Mucosa of descending colon (tissue), 3 donors: ENCODE measurements around the gene TEDC2. TPM values are rescaled to one million over a fixed set of nuclear protein-coding genes. Genes with fewer than 3 reads are reported as not detected.
"Not testable (repeated sequence)": the region's sequence is repeated elsewhere in the genome, so short reads cannot be mapped to it uniquely, and the experiment has no call there.

Experiments used
- ATAC-seq: fragments of 200-7000 bp; cut with Tn5 transposase; one replicate; pipeline ENCODE4 v1.9.1; 2020; ENCODE audit warnings: mild to moderate bottlenecking, moderate library complexity
- DNase-seq, 3 donors: peaks; one replicate each; pipeline ENCODE4 v3.0.0-alpha.2; 2020
- H3K36me3 ChIP-seq: fragments of 200-600 bp; one replicate; pipeline ENCODE4 v1.8.0; 2021; ENCODE audit warnings: low read depth, mild to moderate bottlenecking
- H3K4me1 ChIP-seq: fragments of 200-600 bp; one replicate; pipeline ENCODE4 v1.8.0; 2021; ENCODE audit warnings: low read depth, mild to moderate bottlenecking
- H3K4me3 ChIP-seq: fragments of 200-600 bp; one replicate; pipeline ENCODE4 v1.8.0; 2021; ENCODE audit warnings: mild to moderate bottlenecking
- H3K9me3 ChIP-seq: fragments of 200-600 bp; one replicate; pipeline ENCODE4 v1.8.0; 2021; ENCODE audit warnings: mild to moderate bottlenecking
- intact Hi-C, 2 donors: fragments of 100-400 bp; cut with DNase I in 1 of 2; cut with micrococcal nuclease in 1 of 2; formaldehyde crosslinking; loops; one replicate each; pipeline versions ENCODE4 v1.11.0 to v1.11.1; 2022; cut with DNase I, micrococcal nuclease
- total RNA-seq, 3 donors: library from RNA; stranded (reverse); fragmentation: NEBNext Ultra II Directional in 2 of 3; extraction: Animal tissue kit (Norgen Biotek cat#: 25700) in 2 of 3; gene quantifications; one replicate each; pipeline versions ENCODE4 v1.2.1 to v1.2.4, GENCODE V29; 2021 to 2023
- TF ChIP-seq, protein P1 (sequence below): fragments of 200-600 bp; IDR thresholded peaks from one replicate; pipeline ENCODE4 v1.8.0; 2022; ENCODE audit warnings: antibody characterized with exemption, mild to moderate bottlenecking
- donor health status: DM: no; HTN: no; CAD: no; lungs with moderate emphysema.
- donor health status: DM: no; HTN: no; CAD: no.
- donor health status: DM: no; HTN: yes; CAD: no.

Gene TEDC2
- total RNA-seq, 3 donors from 2014 or later = 1.1 to 5.5 (median 2.8) TPM

DNA sequence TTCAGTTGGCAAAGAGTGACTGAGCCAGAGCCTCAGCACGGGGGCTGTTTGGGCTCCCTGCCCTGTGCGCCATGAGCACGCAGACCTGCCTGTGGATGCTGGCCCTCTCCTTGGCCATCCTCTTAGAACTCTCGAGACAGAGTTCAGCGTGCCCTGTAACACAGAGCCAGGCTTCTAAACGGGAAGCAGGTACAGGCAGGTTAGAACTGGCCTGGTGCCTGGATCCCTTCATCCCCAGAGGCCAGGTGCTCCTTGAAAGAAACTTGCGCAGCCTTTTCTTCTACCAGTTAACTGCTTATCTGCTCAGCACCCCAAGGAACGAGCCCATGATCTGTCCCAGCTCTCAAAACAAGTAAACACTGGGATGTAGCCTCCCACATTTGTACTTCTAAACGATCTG lies 23.8 kb upstream of the TEDC2 start:
- no peak for ATAC-seq
- no peaks in the 10 kb centered on the region for H3K36me3 ChIP-seq
- intact Hi-C loops = no loop called here

DNA sequence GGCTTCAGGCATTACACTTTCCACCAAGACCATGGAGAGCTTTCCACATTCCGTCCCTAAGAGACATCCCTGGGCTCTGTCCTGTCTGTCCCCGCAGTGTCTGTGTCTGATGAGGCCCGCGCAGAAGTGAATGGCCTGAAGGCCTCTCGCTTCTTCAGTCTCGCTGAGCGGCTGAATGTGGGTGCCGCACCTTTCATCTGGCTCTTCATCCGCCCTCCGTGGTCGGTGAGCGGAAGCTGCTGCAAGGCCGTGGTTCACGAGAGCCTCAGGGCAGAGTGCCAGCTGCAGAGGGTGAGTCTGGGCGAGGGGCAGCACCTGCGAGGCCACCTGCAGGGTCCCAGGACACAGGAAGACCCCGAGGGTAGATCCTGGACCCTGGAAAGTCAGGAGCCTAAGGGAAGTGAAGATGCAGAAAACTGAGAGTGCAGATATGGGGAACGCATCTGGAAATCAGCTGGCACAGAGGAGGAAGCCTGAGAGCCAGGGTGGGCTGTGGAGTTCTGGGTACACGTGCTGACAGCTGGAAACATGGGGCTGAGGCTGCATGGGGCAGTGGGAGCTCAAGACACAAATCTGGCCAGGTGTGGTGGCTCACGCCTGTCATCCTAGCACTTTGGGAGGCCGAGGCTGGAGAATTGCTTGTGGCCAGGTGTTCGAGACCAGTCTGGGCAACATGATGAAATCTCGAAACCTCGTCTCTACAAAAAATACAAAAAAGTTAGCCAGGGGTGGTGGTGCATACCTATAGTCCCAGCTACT lies 22.7 kb upstream of the TEDC2 start:
- Histone ChIP-seq H3K36me3 (no peaks in the 10 kb centered on the region), H3K4me1 (no peaks in the 10 kb centered on the region), H3K9me3 (no peaks in the 10 kb centered on the region), H3K4me3 (no peak overlapping the region)
- TF ChIP-seq, protein P1, sequence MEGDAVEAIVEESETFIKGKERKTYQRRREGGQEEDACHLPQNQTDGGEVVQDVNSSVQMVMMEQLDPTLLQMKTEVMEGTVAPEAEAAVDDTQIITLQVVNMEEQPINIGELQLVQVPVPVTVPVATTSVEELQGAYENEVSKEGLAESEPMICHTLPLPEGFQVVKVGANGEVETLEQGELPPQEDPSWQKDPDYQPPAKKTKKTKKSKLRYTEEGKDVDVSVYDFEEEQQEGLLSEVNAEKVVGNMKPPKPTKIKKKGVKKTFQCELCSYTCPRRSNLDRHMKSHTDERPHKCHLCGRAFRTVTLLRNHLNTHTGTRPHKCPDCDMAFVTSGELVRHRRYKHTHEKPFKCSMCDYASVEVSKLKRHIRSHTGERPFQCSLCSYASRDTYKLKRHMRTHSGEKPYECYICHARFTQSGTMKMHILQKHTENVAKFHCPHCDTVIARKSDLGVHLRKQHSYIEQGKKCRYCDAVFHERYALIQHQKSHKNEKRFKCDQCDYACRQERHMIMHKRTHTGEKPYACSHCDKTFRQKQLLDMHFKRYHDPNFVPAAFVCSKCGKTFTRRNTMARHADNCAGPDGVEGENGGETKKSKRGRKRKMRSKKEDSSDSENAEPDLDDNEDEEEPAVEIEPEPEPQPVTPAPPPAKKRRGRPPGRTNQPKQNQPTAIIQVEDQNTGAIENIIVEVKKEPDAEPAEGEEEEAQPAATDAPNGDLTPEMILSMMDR = no peak
- peak in 1 of 3 donors; percentile 40 for DNase-seq
- no peak for ATAC-seq
- intact Hi-C loops = no loop called here

More for the DNA sequence above, 23.8 kb upstream of the TEDC2 start:
- H3K4me3 ChIP-seq = no peak overlapping the region
- TF ChIP-seq, protein P1 = no peak
- peak in 1 of 3 donors; percentile 23 for DNase-seq
- no peaks in the 10 kb centered on the region for H3K4me1 ChIP-seq
- no peaks in the 10 kb centered on the region for H3K9me3 ChIP-seq

DNA sequence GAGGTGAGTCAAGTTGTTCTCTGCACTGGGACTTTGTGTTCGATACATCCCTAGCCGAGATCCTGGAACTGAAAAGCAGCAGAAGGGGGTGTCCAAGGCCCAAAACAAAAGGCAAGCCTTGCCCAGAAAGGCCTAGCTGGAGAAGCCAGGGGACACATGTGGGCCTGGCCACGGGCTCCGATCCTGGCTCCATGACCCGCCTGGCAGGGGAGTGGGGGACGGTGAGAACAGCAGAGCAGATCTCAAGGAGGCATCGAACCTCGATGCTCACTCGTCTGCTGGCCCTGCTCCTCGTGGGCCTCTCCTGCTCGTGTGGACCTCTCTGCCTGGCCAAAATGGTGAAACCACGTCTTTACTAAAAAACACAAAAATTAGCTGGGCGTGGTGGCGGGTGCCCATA lies 21.8 kb upstream of the TEDC2 start:
- ATAC-seq = no peak

DNA sequence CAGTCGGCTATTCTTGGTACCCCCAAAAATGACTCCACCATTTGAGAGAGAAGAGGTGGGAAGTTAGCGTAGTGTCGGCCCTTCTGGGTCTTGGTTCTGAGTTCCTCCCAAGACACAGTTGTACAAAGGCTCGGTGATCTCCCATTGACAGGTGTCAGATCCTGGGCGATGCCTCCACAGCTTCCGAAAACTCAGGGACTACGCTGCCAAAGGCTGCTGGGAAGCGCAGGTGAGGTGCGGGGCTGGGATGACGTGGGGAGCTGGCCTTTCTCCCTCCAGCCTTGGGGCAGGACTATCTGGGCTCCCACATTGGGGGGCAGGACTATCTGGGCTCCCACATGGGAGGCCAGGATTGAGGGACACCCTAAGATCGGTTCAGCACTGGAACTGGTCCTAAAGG lies 20.3 kb upstream of the TEDC2 start:
- DNase-seq = peak in 1 of 3 donors; percentile 28
- H3K4me3 ChIP-seq = no peak overlapping the region
- ATAC-seq = no peak
- no peaks in the 10 kb centered on the region for H3K9me3 ChIP-seq
- intact Hi-C loops = no loop called here
- TF ChIP-seq, protein P1 = no peak
- no peaks in the 10 kb centered on the region for H3K36me3 ChIP-seq
- no peaks in the 10 kb centered on the region for H3K4me1 ChIP-seq

More for the DNA sequence above, 21.8 kb upstream of the TEDC2 start:
- TF ChIP-seq, protein P1 = no peak
- H3K4me3 ChIP-seq = no peak overlapping the region
- no peaks in the 10 kb centered on the region for H3K36me3 ChIP-seq
- DNase-seq = peak in 1 of 3 donors; percentile 40
- intact Hi-C loops = no loop called here
- H3K9me3 ChIP-seq = no peaks in the 10 kb centered on the region
- no peaks in the 10 kb centered on the region for H3K4me1 ChIP-seq

DNA sequence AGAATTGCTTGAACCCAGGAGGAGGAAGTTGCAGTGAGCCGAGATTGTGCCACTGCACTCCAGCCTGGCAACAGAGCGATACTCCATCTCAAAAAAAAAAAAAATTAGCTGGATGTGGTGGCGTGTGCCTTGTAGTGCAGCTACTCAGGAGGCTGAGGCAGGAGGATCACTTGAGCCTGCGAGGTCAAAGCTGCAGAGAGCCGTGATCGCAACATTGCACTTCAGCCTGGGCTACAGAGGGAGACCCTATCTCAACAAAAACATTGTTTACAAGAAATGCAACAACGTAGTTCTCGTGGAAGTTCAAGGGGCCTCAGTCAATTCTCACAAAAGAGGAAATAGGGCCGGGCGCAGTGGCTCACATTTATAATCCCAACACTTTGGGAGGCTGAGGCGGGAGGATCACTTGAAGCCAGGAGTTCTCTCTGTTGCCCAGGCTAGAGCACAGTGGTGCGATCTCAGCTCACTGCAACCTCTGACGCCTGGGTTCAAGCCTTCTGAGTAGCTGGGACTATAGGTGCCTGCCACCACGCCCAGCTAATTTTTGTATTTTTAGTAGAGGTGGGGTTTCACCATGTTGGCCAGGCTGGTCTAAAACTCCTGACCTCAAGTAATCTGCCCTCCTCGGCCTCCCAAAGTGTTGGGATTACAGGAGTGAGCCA lies 18.6 kb upstream of the TEDC2 start:
- intact Hi-C loops = loop anchor here in 1 of 2 donors (10.0 kb wide), 1 partner anchor 46 kb away; no protein-coding TSS in a partner anchor
- ATAC-seq = not testable (repeated sequence)

DNA sequence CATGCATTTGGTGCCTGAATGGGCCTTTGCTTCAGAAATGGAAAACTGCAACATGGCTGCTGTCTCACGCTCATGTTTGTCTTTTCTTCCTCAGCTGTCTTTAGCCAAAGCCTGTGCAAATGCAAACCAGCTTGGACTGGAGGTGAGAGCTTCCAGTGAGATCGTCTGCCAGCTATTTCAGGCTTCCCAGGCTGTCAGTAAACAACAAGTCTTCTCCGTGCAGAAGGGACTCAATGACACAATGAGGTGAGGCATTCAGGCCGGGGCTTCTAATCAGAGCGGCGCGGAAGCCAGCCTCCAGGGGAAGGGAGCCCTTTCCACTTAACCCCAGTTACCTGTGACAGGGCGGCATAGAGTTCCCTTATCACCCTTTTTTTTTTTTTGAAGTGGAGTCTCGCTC lies 16.4 kb upstream of the TEDC2 start:
- TF ChIP-seq, protein P1 = no peak
- H3K4me1 ChIP-seq = no peaks in the 10 kb centered on the region
- no peaks in the 10 kb centered on the region for H3K9me3 ChIP-seq
- H3K4me3 ChIP-seq = no peak overlapping the region
- intact Hi-C loops = loop anchor here in 1 of 2 donors (10.0 kb wide), 1 partner anchor 49 kb away; no protein-coding TSS in a partner anchor
- DNase-seq = no peak
- H3K36me3 ChIP-seq = no peaks in the 10 kb centered on the region
- ATAC-seq = no peak

More for the DNA sequence above, 18.6 kb upstream of the TEDC2 start:
- not testable (repeated sequence) for H3K4me3 ChIP-seq, H3K36me3 ChIP-seq, H3K4me1 ChIP-seq, H3K9me3 ChIP-seq
- peak in 1 of 3 donors; percentile 17 for DNase-seq
